IMR-90 (cell line): Measurements from ENCODE around the gene BBS5. TPM values are rescaled to one million over a fixed set of nuclear protein-coding genes. Genes with fewer than 3 reads are reported as not detected.

Experiments used
- ATAC-seq: fragments of 200-7000 bp; cut with Tn5 transposase; 2 replicates; pipeline ENCODE4 v1.9.1; 2020; ENCODE audit warnings: low read depth, mild to moderate bottlenecking, moderate library complexity
- BruUV-seq: library from RNA; stranded (reverse); fragments of 400-500 nt; replicated peaks from 2 replicates; lab custom pipeline; 2021; lab: Mats Ljungman, UMichigan
- CTCF ChIA-PET: fragments of 300-600 bp; formaldehyde crosslinking; extraction: SDS; loops from one replicate; lab custom pipeline; 2021; ENCODE audit warnings: antibody characterized with exemption; lab: Yijun Ruan, JAX
- POLR2A ChIA-PET: fragments of 300-600 bp; sonication (Branson Sonifier 250); formaldehyde crosslinking; loops from one replicate; lab custom pipeline; 2022; ENCODE audit warnings: antibody characterized with exemption; ENCODE audit not compliant: unreplicated experiment; lab: Charles Lee
- DNase-seq: peaks from one replicate; pipeline ENCODE4 v3.0.0; 2013
- H2AFZ ChIP-seq: replicated peaks from 2 replicates; pipeline ENCODE3; 2013; ENCODE audit warnings: low read length, mild to moderate bottlenecking; ENCODE audit not compliant: poor library complexity
- H2AK5ac ChIP-seq: 2 replicates; pipeline ENCODE4 v1.6.1; 2013; ENCODE audit warnings: low read depth, low read length, inconsistent platforms
- H2AK9ac ChIP-seq: replicated peaks from 2 replicates; pipeline ENCODE3; 2013; ENCODE audit warnings: mild to moderate bottlenecking, low read depth, low read length, moderate library complexity; ENCODE audit not compliant: poor library complexity
- H2BK120ac ChIP-seq: 2 replicates; pipeline ENCODE4 v1.6.1; 2013; ENCODE audit warnings: low read depth, low read length, inconsistent platforms
- H2BK15ac ChIP-seq: 3 replicates; pipeline ENCODE4 v1.6.1; 2013; ENCODE audit warnings: low read depth, low read length, inconsistent platforms
- H2BK20ac ChIP-seq: 2 replicates; pipeline ENCODE4 v1.6.1; 2013; ENCODE audit warnings: low read depth, mild to moderate bottlenecking, inconsistent platforms, low read length, moderate library complexity
- H2BK5ac ChIP-seq: 2 replicates; pipeline ENCODE4 v1.6.1; 2013; ENCODE audit warnings: mild to moderate bottlenecking, low read depth, low read length, inconsistent platforms; ENCODE audit not compliant: poor library complexity, severe bottlenecking
- H3K14ac ChIP-seq: replicated peaks from 2 replicates; pipeline ENCODE4 v1.6.1; 2013; ENCODE audit warnings: low read depth, low read length, inconsistent platforms
- H3K18ac ChIP-seq: 2 replicates; pipeline ENCODE4 v1.6.1; 2013; ENCODE audit warnings: low read depth, low read length, control low read depth
- H3K23ac ChIP-seq: 2 replicates; pipeline ENCODE4 v1.6.1; 2013; ENCODE audit warnings: low read depth, low read length, inconsistent platforms
- H3K27ac ChIP-seq: 2 replicates; pipeline ENCODE4 v1.5.1; 2013; ENCODE audit warnings: mild to moderate bottlenecking, control low read depth, low read length; ENCODE audit not compliant: insufficient read depth
- H3K27me3 ChIP-seq: 2 replicates; pipeline ENCODE4 v1.6.1; 2013; ENCODE audit warnings: low read length; ENCODE audit not compliant: control insufficient read depth, insufficient read depth
- H3K36me3 ChIP-seq: 2 replicates; pipeline ENCODE4 v1.6.1; 2013; ENCODE audit warnings: low read length, mixed read lengths; ENCODE audit not compliant: control insufficient read depth, insufficient read depth
- H3K4ac ChIP-seq: 2 replicates; pipeline ENCODE4 v1.6.1; 2013; ENCODE audit warnings: low read depth, low read length, inconsistent platforms
- H3K4me1 ChIP-seq: 2 replicates; pipeline ENCODE4 v1.6.1; 2013; ENCODE audit warnings: low read length, mixed read lengths; ENCODE audit not compliant: control insufficient read depth, insufficient read depth
- H3K4me2 ChIP-seq: 2 replicates; pipeline ENCODE4 v1.6.1; 2013; ENCODE audit warnings: low read depth, mild to moderate bottlenecking, control low read depth, low read length, moderate library complexity
- H3K4me3 ChIP-seq: 2 replicates; pipeline ENCODE4 v1.5.1; 2013; ENCODE audit warnings: low read depth, mild to moderate bottlenecking, control low read depth, low read length, moderate library complexity; ENCODE audit not compliant: insufficient read depth
- H3K56ac ChIP-seq: 2 replicates; pipeline ENCODE4 v1.6.1; 2013; ENCODE audit warnings: low read length, inconsistent platforms; ENCODE audit not compliant: insufficient read depth; ENCODE audit errors: extremely low read depth
- H3K79me1 ChIP-seq, 2 experiments: 2 replicates each; pipeline ENCODE4 v1.6.1; 2013; ENCODE audit warnings: low read length in 2 of 2, inconsistent platforms in 1 of 2, low read depth in 1 of 2
- H3K9ac ChIP-seq: 2 replicates; pipeline ENCODE4 v1.6.1; 2013; ENCODE audit warnings: low read depth, low read length, control low read depth
- H3K9me1 ChIP-seq: 2 replicates; pipeline ENCODE4 v1.6.1; 2013; ENCODE audit warnings: low read length, inconsistent platforms; ENCODE audit not compliant: insufficient read depth
- H3K9me3 ChIP-seq: 2 replicates; pipeline ENCODE4 v1.6.1; 2013; ENCODE audit warnings: low read length; ENCODE audit not compliant: control insufficient read depth, insufficient read depth
- H4K20me1 ChIP-seq: 2 replicates; pipeline ENCODE4 v1.6.1; 2013; ENCODE audit warnings: low read length, inconsistent platforms; ENCODE audit not compliant: insufficient read depth
- H4K5ac ChIP-seq: 2 replicates; pipeline ENCODE4 v1.6.1; 2013; ENCODE audit warnings: mild to moderate bottlenecking, low read depth, low read length, control low read depth
- H4K8ac ChIP-seq, 2 experiments: 2 replicates each; pipeline ENCODE4 v1.6.1; 2013; ENCODE audit warnings: low read depth in 2 of 2, low read length in 2 of 2, control low read depth in 1 of 2, inconsistent platforms in 1 of 2
- H4K91ac ChIP-seq: 2 replicates; pipeline ENCODE4 v1.6.1; 2013; ENCODE audit warnings: low read depth, low read length, inconsistent platforms; ENCODE audit not compliant: insufficient read depth
- BHLHE40 ChIP-seq: fragments of 150-350 bp; IDR thresholded peaks from 2 replicates; pipeline ENCODE4 v1.6.1; 2016; ENCODE audit warnings: mild to moderate bottlenecking, low read depth, low read length
- FOS ChIP-seq: fragments of 150-350 bp; IDR thresholded peaks from 2 replicates; pipeline ENCODE4 v1.6.1; 2016; ENCODE audit warnings: low read depth, low read length
- MAFK ChIP-seq: IDR thresholded peaks from 2 replicates; pipeline ENCODE4 v1.6.1; 2012; ENCODE audit warnings: low read depth, low read length, improper control_type of control experiment
- MAZ ChIP-seq: IDR thresholded peaks from 2 replicates; pipeline ENCODE4 v1.6.1; 2012; ENCODE audit warnings: low read depth, mild to moderate bottlenecking, low read length, improper control_type of control experiment, moderate library complexity, borderline replicate concordance
- MXI1 ChIP-seq: IDR thresholded peaks from 2 replicates; pipeline ENCODE4 v1.6.1; 2012; ENCODE audit warnings: low read depth, mild to moderate bottlenecking, low read length, moderate library complexity, borderline replicate concordance
- NFE2L2 ChIP-seq: fragments of 150-350 bp; IDR thresholded peaks from 2 replicates; pipeline ENCODE4 v1.6.1; 2016; ENCODE audit warnings: low read depth, mild to moderate bottlenecking, low read length
- POLR2A ChIP-seq: IDR thresholded peaks from 2 replicates; pipeline ENCODE4 v1.6.1; 2012; ENCODE audit warnings: mild to moderate bottlenecking, low read depth, low read length
- RCOR1 ChIP-seq: IDR thresholded peaks from 2 replicates; pipeline ENCODE4 v1.6.1; 2012; ENCODE audit warnings: mild to moderate bottlenecking, low read length, improper control_type of control experiment; ENCODE audit not compliant: insufficient replicate concordance
- SMC3 ChIP-seq: fragments of 150-350 bp; IDR thresholded peaks from 2 replicates; pipeline ENCODE4 v1.6.1; 2016; ENCODE audit warnings: low read depth, mild to moderate bottlenecking, antibody characterized with exemption, low read length, moderate library complexity
- dilution Hi-C: fragments of 300-500 bp; cut with HindIII; formaldehyde crosslinking; loops from one replicate; pipeline ENCODE4 v1.14.3; 2018; ENCODE audit warnings: low sequenced_read_pairs; ENCODE audit not compliant: unreplicated experiment
- in situ Hi-C: fragments of 300-500 bp; cut with MboI; formaldehyde crosslinking; loops from 3 replicates; pipeline ENCODE4 v1.14.3; 2019; ENCODE audit warnings: low sequenced_read_pairs, inconsistent platforms, mixed read lengths
- intact Hi-C: fragments of 100-400 bp; cut with micrococcal nuclease; formaldehyde crosslinking; loops from 2 replicates; pipeline ENCODE4 v1.10.0; 2022
- polyA plus RNA-seq, 3 experiments: library from polyadenylated mRNA; depleted of rRNA; stranded (reverse); fragments of >200 nt; gene quantifications; 2 replicates each; pipeline ENCODE4 v1.2.3, GENCODE V29; 2012; ENCODE audit warnings: low replicate concordance in 1 of 3
- total RNA-seq: library from RNA; depleted of rRNA; stranded (reverse); fragments of >200 nt; gene quantifications from 2 replicates; pipeline ENCODE4 v1.2.3, GENCODE V29; 2012
- TF ChIP-seq, protein P1 (sequence below): fragments of 150-350 bp; IDR thresholded peaks from 2 replicates; pipeline ENCODE4 v1.6.1; 2017; ENCODE audit warnings: mild to moderate bottlenecking, antibody characterized with exemption, low read length, low read depth
- TF ChIP-seq, protein P2 (sequence below): fragments of 150-350 bp; IDR thresholded peaks from 2 replicates; pipeline ENCODE4 v1.6.1; 2016; ENCODE audit warnings: low read depth, mild to moderate bottlenecking, low read length, moderate library complexity, borderline replicate concordance
- TF ChIP-seq, protein P3 (sequence below): conservative IDR thresholded peaks from 2 replicates; pipeline ENCODE4 v1.5.1; 2012; ENCODE audit warnings: mild to moderate bottlenecking, low read depth, low read length, improper control_type of control experiment

Gene BBS5
- total and polyA plus RNA-seq, 2 of the 4 experiments (the other 2 are of a cell fraction): 1.4 to 4.1 TPM

DNA sequence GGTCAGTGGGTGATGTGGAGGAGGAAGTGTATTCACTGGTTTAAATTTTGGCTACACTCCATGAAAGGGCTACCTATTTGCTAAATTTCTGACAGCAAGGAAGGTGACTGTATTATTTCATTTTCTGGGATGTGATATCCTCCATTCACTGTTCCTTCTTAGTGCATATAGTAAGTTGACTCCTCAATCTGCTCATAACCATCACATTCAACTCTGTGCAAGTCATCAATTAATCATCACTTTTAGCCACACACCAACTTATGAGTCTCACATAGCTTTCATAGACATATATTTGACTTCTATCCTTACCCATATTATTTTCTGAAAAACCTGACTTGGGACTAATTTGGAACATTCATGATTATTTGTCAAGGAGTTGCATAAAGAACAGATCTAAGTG lies 47.2 kb downstream of the BBS5 start:
- no peaks in the 10 kb centered on the region for H3K79me1 ChIP-seq
- no peak overlapping the region for H2BK5ac ChIP-seq
- no peak for TF ChIP-seq MAZ
- no peak for TF ChIP-seq FOS
- no peak for TF ChIP-seq RCOR1
- TF ChIP-seq MAFK: no peak
- TF ChIP-seq MXI1: no peak
- TF ChIP-seq, protein P1, sequence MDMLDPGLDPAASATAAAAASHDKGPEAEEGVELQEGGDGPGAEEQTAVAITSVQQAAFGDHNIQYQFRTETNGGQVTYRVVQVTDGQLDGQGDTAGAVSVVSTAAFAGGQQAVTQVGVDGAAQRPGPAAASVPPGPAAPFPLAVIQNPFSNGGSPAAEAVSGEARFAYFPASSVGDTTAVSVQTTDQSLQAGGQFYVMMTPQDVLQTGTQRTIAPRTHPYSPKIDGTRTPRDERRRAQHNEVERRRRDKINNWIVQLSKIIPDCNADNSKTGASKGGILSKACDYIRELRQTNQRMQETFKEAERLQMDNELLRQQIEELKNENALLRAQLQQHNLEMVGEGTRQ: no peak
- no peak for TF ChIP-seq SMC3
- TF ChIP-seq POLR2A: no peak
- TF ChIP-seq, protein P2, sequence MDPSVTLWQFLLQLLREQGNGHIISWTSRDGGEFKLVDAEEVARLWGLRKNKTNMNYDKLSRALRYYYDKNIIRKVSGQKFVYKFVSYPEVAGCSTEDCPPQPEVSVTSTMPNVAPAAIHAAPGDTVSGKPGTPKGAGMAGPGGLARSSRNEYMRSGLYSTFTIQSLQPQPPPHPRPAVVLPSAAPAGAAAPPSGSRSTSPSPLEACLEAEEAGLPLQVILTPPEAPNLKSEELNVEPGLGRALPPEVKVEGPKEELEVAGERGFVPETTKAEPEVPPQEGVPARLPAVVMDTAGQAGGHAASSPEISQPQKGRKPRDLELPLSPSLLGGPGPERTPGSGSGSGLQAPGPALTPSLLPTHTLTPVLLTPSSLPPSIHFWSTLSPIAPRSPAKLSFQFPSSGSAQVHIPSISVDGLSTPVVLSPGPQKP: no peak
- TF ChIP-seq, protein P3, sequence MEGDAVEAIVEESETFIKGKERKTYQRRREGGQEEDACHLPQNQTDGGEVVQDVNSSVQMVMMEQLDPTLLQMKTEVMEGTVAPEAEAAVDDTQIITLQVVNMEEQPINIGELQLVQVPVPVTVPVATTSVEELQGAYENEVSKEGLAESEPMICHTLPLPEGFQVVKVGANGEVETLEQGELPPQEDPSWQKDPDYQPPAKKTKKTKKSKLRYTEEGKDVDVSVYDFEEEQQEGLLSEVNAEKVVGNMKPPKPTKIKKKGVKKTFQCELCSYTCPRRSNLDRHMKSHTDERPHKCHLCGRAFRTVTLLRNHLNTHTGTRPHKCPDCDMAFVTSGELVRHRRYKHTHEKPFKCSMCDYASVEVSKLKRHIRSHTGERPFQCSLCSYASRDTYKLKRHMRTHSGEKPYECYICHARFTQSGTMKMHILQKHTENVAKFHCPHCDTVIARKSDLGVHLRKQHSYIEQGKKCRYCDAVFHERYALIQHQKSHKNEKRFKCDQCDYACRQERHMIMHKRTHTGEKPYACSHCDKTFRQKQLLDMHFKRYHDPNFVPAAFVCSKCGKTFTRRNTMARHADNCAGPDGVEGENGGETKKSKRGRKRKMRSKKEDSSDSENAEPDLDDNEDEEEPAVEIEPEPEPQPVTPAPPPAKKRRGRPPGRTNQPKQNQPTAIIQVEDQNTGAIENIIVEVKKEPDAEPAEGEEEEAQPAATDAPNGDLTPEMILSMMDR: no peak
- no peak for TF ChIP-seq NFE2L2
- no peak for TF ChIP-seq BHLHE40
- no peak overlapping the region for H4K5ac ChIP-seq
- H2AK5ac ChIP-seq: no peak overlapping the region
- intact Hi-C loops: loop anchor here (5.0 to 10.0 kb wide), 2 partner anchors 266 to 512 kb away; no protein-coding TSS in a partner anchor
- H4K20me1 ChIP-seq: no peaks in the 10 kb centered on the region
- no peak overlapping the region for H4K91ac ChIP-seq
- ATAC-seq: no peak
- CTCF ChIA-PET: no interaction called here
- H4K8ac ChIP-seq: no peak overlapping the region
- no peak overlapping the region for H3K23ac ChIP-seq
- H2BK15ac ChIP-seq: no peak overlapping the region
- BruUV-seq: no TSS peak
- no peak overlapping the region for H3K4me3 ChIP-seq
- no peak overlapping the region for H3K9ac ChIP-seq
- dilution Hi-C loops: no loop called here
- H2AK9ac ChIP-seq: no peak overlapping the region
- POLR2A ChIA-PET: no interaction called here
- H3K14ac ChIP-seq: no peak overlapping the region
- no peak overlapping the region for H3K27ac ChIP-seq
- no peak overlapping the region for H2BK120ac ChIP-seq
- no peaks in the 10 kb centered on the region for H3K27me3 ChIP-seq
- H3K4me1 ChIP-seq: no peaks in the 10 kb centered on the region
- no peaks in the 10 kb centered on the region for H3K9me1 ChIP-seq
- H3K4ac ChIP-seq: no peak overlapping the region
- H3K36me3 ChIP-seq: no peaks in the 10 kb centered on the region
- no peak overlapping the region for H3K56ac ChIP-seq
- no peaks in the 10 kb centered on the region for H3K9me3 ChIP-seq
- DNase-seq: peak; percentile 28
- no peak overlapping the region for H2AFZ ChIP-seq
- H2BK20ac ChIP-seq: no peak overlapping the region
- in situ Hi-C loops: no loop called here
- no peak overlapping the region; the same call in 1 of the 2 replicates for H3K18ac ChIP-seq
- no peak overlapping the region for H3K4me2 ChIP-seq
